K562 (cell line): ENCODE results near the gene TEDDM1. TPM values are rescaled to one million over a fixed set of nuclear protein-coding genes. Genes with fewer than 3 reads are reported as not detected.

Source experiments
- ARID2 ChIP-seq: fragments of 450-650 bp; IDR thresholded peaks from 2 replicates; pipeline ENCODE4 v1.6.1; 2017; ENCODE audit warnings: antibody characterized with exemption, mild to moderate bottlenecking
- BCLAF1 ChIP-seq, 2 experiments: fragments of 450-650 bp in 1 of 2; IDR thresholded peaks; 2 replicates each; pipeline ENCODE4 v1.6.1; 2011 to 2017; ENCODE audit warnings: low read depth in 2 of 2, antibody characterized with exemption in 1 of 2, borderline replicate concordance in 1 of 2, low read length in 1 of 2, mild to moderate bottlenecking in 1 of 2, mixed read lengths in 1 of 2; ENCODE audit not compliant: control insufficient read depth in 1 of 2
- ELF2 ChIP-seq: fragments of 250-450 bp; sonication (Bioruptor Pico); IDR thresholded peaks from 2 replicates; pipeline ENCODE4 v1.5.0; 2021; ENCODE audit warnings: mild to moderate bottlenecking
- FOXA1 ChIP-seq: fragments of 450-650 bp; IDR thresholded peaks from 2 replicates; pipeline ENCODE4 v1.6.1; 2016; ENCODE audit warnings: mild to moderate bottlenecking, borderline replicate concordance
- FOXK2 ChIP-seq, 2 experiments: fragments of 450-650 bp; IDR thresholded peaks in 1 of 2; conservative IDR thresholded peaks in 1 of 2; 2 replicates each; pipeline ENCODE4 v1.6.1; 2016; ENCODE audit warnings: low read depth in 2 of 2, mild to moderate bottlenecking in 1 of 2
- FOXP4 ChIP-seq: sonication (generic); formaldehyde crosslinking; IDR thresholded peaks from 2 replicates; pipeline ENCODE4 v1.8.0; 2022; ENCODE audit warnings: mild to moderate bottlenecking, missing genetic modification reagents, borderline replicate concordance
- HMG20B ChIP-seq: fragments of 250-450 bp; sonication (Bioruptor Pico); IDR thresholded peaks from 2 replicates; pipeline ENCODE4 v1.5.0; 2021; ENCODE audit warnings: mild to moderate bottlenecking
- HNRNPK ChIP-seq: fragments of 200-400 bp; formaldehyde crosslinking; IDR thresholded peaks from one replicate; pipeline ENCODE4 v1.6.1; 2018; ENCODE audit warnings: mild to moderate bottlenecking, low read depth, low read length; ENCODE audit not compliant: poor library complexity, severe bottlenecking
- MTA3 ChIP-seq: fragments of 450-650 bp; formaldehyde crosslinking; IDR thresholded peaks from 2 replicates; pipeline ENCODE4 v1.6.1; 2017; ENCODE audit warnings: mild to moderate bottlenecking, borderline replicate concordance
- NBN ChIP-seq: fragments of 450-650 bp; IDR thresholded peaks from 2 replicates; pipeline ENCODE4 v1.6.1; 2016; ENCODE audit warnings: low read depth, mild to moderate bottlenecking
- NFRKB ChIP-seq: fragments of 450-650 bp; IDR thresholded peaks from 2 replicates; pipeline ENCODE4 v1.6.1; 2016; ENCODE audit warnings: low read depth
- NRF1 ChIP-seq, 2 experiments: fragments of 450-650 bp; IDR thresholded peaks in 1 of 2; conservative IDR thresholded peaks in 1 of 2; 2 replicates each; pipeline ENCODE4 v1.6.1; 2014; ENCODE audit warnings: mild to moderate bottlenecking in 2 of 2
- PREB ChIP-seq: sonication (generic); formaldehyde crosslinking; IDR thresholded peaks from 2 replicates; pipeline ENCODE4 v1.8.1; 2023; ENCODE audit warnings: mild to moderate bottlenecking, missing genetic modification reagents
- RAD21 ChIP-seq, 2 experiments: fragments of 250-450 bp in 1 of 2; fragments of 450-650 bp in 1 of 2; sonication (Bioruptor Pico) in 1 of 2; formaldehyde crosslinking in 1 of 2; IDR thresholded peaks in 1 of 2; conservative IDR thresholded peaks in 1 of 2; 2 replicates each; pipeline versions ENCODE4 v1.4.0 to v1.8.0; 2020 to 2022; ENCODE audit warnings: mild to moderate bottlenecking in 2 of 2, moderate library complexity in 1 of 2
- SMC3 ChIP-seq: conservative IDR thresholded peaks from 2 replicates; pipeline ENCODE4 v1.6.1; 2011; ENCODE audit warnings: low read depth, low read length, improper control_type of control experiment; ENCODE audit not compliant: insufficient read depth
- TAF15 ChIP-seq: fragments of 200-400 bp; formaldehyde crosslinking; IDR thresholded peaks from 2 replicates; pipeline ENCODE4 v1.6.1; 2017; ENCODE audit warnings: mild to moderate bottlenecking, low read depth, low read length, moderate library complexity
- TARDBP ChIP-seq: fragments of 450-650 bp; IDR thresholded peaks from 2 replicates; pipeline ENCODE4 v1.6.1; 2016
- ZBTB8A ChIP-seq: fragments of 450-650 bp; IDR thresholded peaks from 2 replicates; pipeline ENCODE4 v1.6.1; 2018; ENCODE audit warnings: mild to moderate bottlenecking, moderate library complexity; ENCODE audit not compliant: partially characterized antibody
- ZNF239 ChIP-seq: fragments of 250-450 bp; sonication (Bioruptor Pico); IDR thresholded peaks from 2 replicates; pipeline ENCODE4 v1.4.0; 2020; ENCODE audit warnings: mild to moderate bottlenecking
- ZNF449 ChIP-seq: fragments of 250-450 bp; sonication (Bioruptor Pico); IDR thresholded peaks from 2 replicates; pipeline ENCODE4 v1.8.0; 2022; ENCODE audit warnings: moderate library complexity, mild to moderate bottlenecking, inconsistent platforms
- ZNF75A ChIP-seq: fragments of 450-650 bp; formaldehyde crosslinking; IDR thresholded peaks from 2 replicates; pipeline ENCODE4 v1.4.0; 2020; ENCODE audit warnings: mild to moderate bottlenecking
- polyA plus RNA-seq, 8 experiments: library from polyadenylated mRNA; depleted of rRNA in 4 of 8; stranded (reverse) in 5 of 8; unstranded in 3 of 8; fragments of >200 nt; fragmentation: Nextera tagmentation in 2 of 8; fragmentation: Illumina TruSeq in 1 of 8; extraction: Ambion mirVana in 2 of 8; extraction: Trizol in 1 of 8; gene quantifications; 2 replicates each; pipeline versions ENCODE4 v1.2.1 to v1.2.3, GENCODE V29; 2011 to 2014; ENCODE audit warnings: inconsistent platforms in 1 of 8, missing spikeins in 1 of 8
- total RNA-seq, 7 experiments: library from RNA; depleted of rRNA in 6 of 7; stranded (reverse); fragments of >200 nt in 6 of 7; fragmentation: Illumina TruSeq in 2 of 7; extraction: Trizol in 2 of 7; gene quantifications; 2 replicates each; pipeline versions ENCODE4 v1.2.1 to v1.2.3, GENCODE V29; 2011 to 2021; ENCODE audit warnings: low replicate concordance in 1 of 7

The TEDDM1 gene
- total and polyA plus RNA-seq, 9 of the 15 experiments (the other 6 are each of a cell fraction or from before 2014, with no cell fraction given): not detected

GRCh38 chr1:182446033-182446669, 45.7 kb upstream of the TEDDM1 start (continued):
- no peak for TF ChIP-seq FOXP4 (CRISPR knock-in tag)
- TF ChIP-seq ZNF239: no peak
- TF ChIP-seq MTA3: peak; percentile 20; the same call in 1 of the 2 replicates
- no peak for TF ChIP-seq PREB
- no peak for TF ChIP-seq ELF2
- TF ChIP-seq FOXK2 (conservative IDR thresholded peaks at IDR 0.05 in 1 of 2, IDR thresholded peaks at IDR 0.05 in 1 of 2; ENCODE audit: low read depth in 2 of 2): peak; percentile 21 to 52; a peak in 1 of 4 replicates
- no peak for TF ChIP-seq FOXA1
- 0 out of 2 replicates have a peak, but pooled peaks have one; percentile 38 for TF ChIP-seq NBN
- TF ChIP-seq TAF15: no peak
- TF ChIP-seq NRF1 (conservative IDR thresholded peaks at IDR 0.05 in 1 of 2, IDR thresholded peaks at IDR 0.05 in 1 of 2): no peak; a peak in 1 of 4 replicates
- no peak for TF ChIP-seq ZNF75A
- TF ChIP-seq ZBTB8A: no peak
- TF ChIP-seq HNRNPK: no peak
- no peak for TF ChIP-seq TARDBP
- TF ChIP-seq ZNF449 (CRISPR knock-in tag): no peak
- TF ChIP-seq NFRKB: no peak
- no peak for TF ChIP-seq HMG20B (CRISPR knock-in tag)
- no peak for TF ChIP-seq BCLAF1 (IDR thresholded peaks at IDR 0.05; ENCODE audit: borderline replicate concordance in 1 of 2, control insufficient read depth in 1 of 2, low read depth in 2 of 2, low read length in 1 of 2)
- TF ChIP-seq ARID2: peak; percentile 66
- peak; percentile 90 to 98 for TF ChIP-seq RAD21 (CRISPR knock-in tag; conservative IDR thresholded peaks at IDR 0.05 in 1 of 2, IDR thresholded peaks at IDR 0.05 in 1 of 2)
- peak; percentile 80 for TF ChIP-seq SMC3
